ENCODE data around the gene CFAP161. TPM values are rescaled to one million over a fixed set of nuclear protein-coding genes. Genes with fewer than 3 reads are reported as not detected.
"Not testable (repeated sequence)": the region's sequence is repeated elsewhere in the genome, so short reads cannot be mapped to it uniquely, and the experiment has no call there.

Gene CFAP161
- total RNA-seq, 2 experiments from 2014 or later = not detected

DNA sequence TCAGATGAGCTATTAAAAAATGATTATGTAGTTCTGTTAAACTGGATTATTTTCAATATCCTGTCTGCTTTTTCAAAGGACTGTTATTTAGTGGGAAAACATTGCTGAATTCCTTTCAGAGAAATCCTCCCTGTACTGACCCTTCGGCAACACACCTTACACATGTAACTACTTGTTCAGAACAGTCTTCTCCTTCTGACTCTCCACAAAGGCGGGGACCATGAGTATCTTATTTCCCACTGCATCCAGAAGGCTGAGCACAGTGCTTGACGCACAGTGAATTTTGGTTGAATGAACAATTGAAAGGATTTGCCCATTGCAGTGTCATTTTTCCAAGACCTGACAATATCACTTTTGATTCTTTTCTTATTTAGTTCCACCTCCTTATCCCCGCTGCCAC, 23.1 kb upstream of the CFAP161 start:
- Mint-ChIP-seq H3K36me3 (no peaks in the 10 kb centered on the region), H3K4me1 (ENCODE audit: low read depth) (peaks cover 3% of the 10 kb centered on the region), H3K9me3 (no peaks in the 10 kb centered on the region), H3K4me3 (no peak overlapping the region), H3K27ac (no peak overlapping the region), H3K27me3 (peaks cover 25% of the 10 kb centered on the region)
- POLR2A ChIA-PET = no interaction called here
- DNase-seq = no peak
- intact Hi-C loops (cut with micrococcal nuclease) = no loop called here
- CTCF ChIA-PET = interaction anchor here (4.2 kb wide), 1 partner anchor 155 kb away, joined by 44 read pairs; no protein-coding TSS in a partner anchor

DNA sequence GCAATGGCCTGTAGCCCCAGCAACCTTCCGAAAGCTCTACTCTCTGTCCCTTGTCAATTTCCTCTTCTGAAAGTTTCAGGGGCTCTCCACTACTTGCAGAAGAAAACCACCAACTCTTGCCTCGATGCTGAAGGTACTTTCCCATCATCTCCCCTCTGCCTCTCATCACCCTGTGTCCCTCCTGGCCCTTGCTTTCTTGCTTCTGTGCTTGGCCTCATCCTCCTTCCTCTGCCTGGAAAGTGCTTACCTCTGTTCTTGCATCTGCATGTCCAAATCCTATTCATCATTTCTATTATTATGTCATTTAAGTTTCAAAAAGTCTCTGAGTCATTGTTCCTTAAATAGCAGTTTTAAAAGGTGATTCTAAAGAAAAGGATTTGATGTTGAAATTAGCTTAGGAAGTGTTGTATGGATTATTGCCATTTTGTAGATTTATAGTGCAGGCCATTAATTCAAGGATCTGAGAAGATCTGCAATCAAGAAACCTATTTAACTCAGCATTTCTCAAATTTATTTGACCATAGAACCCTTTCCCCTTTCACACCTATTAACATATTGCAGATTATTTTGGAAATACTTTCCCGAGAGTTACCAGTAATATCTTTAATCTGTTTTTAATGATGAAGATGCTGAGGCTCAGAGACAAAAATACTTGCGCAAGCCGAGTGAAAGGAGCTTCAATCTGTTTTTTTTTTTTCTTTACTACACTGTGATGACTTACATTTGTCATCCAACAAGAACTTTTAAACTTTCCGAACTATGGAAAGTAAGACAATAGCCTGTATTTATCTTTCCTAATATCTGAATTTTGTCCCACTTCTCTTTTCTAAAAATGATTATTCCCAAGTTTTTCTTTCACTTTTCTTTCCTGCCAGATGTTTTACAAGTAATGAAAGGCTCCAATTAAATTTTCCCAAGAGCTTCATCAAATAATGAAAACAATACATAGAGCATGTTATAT, 22.3 kb upstream of the CFAP161 start:
- intact Hi-C loops (cut with micrococcal nuclease) = no loop called here
- ChIA-PET POLR2A (no interaction called here), CTCF (interaction anchor here (4.2 kb wide), 1 partner anchor 154 kb away, joined by 44 read pairs; no protein-coding TSS in a partner anchor)
- H3K9me3 Mint-ChIP-seq = no peaks in the 10 kb centered on the region
- no peaks in the 10 kb centered on the region for H3K36me3 Mint-ChIP-seq
- DNase-seq = no peak
- H3K27ac Mint-ChIP-seq = no peak overlapping the region
- H3K4me1 Mint-ChIP-seq (ENCODE audit: low read depth) = peaks cover 3% of the 10 kb centered on the region
- H3K4me3 Mint-ChIP-seq = no peak overlapping the region
- peaks cover 28% of the 10 kb centered on the region for H3K27me3 Mint-ChIP-seq

DNA sequence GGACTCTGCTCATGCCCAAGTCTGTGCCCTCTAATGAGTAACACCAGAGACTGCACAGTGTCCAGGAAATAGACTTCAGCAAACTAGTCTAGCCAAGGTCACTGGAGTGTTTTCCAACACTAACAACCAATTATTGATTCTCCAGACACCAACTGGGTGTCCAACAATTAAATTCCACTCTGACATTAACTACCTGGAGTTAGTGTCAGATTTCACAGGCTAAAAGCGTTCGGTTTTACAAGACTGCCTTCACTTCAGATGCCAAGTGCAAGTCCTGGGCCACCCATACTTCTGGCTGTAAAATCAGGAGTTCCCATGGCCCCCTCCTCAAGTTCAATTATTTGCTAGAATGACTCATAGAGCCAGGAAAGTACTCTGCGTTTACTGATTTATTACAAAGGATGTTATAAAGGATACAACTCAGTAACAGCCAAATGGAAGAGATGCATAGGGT, 20.8 kb upstream of the CFAP161 start:
- CTCF ChIA-PET = interaction anchor here (4.2 kb wide), 1 partner anchor 153 kb away, joined by 44 read pairs; no protein-coding TSS in a partner anchor

DNA sequence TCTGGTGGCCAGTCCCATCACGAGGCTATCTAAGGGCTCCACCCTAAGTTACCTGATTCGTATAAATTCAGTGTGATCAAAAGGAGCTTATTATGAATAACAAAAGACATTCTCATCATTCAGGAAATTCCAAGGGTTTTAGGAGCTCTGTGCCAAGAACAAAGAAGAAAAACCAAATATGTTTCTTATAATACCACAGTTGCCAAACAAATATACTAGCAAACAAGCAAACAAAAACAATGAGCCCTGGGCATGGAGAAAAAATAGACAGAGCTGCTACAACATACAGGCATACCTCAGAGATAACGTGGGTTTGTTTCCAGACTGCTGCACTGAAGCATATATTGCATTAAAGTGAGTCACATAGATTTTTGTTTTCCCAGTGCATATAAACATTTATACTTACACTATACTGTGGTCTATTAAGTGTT, 20.2 kb upstream of the CFAP161 start:
- ChIA-PET POLR2A (interaction anchor here (0.6 kb wide), 1 partner anchor 219 kb away, joined by 3 read pairs; no protein-coding TSS in a partner anchor), CTCF (interaction anchor here (4.2 kb wide), 1 partner anchor 152 kb away, joined by 44 read pairs; no protein-coding TSS in a partner anchor)
- intact Hi-C loops (cut with micrococcal nuclease) = no loop called here
- H3K4me1 Mint-ChIP-seq (ENCODE audit: low read depth) = peaks cover 3% of the 10 kb centered on the region
- H3K27ac Mint-ChIP-seq = no peak overlapping the region
- H3K9me3 Mint-ChIP-seq = no peaks in the 10 kb centered on the region
- H3K4me3 Mint-ChIP-seq = no peak overlapping the region
- DNase-seq = no peak
- H3K27me3 Mint-ChIP-seq = peaks cover 36% of the 10 kb centered on the region
- H3K36me3 Mint-ChIP-seq = no peaks in the 10 kb centered on the region

More for the DNA sequence above, 20.8 kb upstream of the CFAP161 start:
- DNase-seq = no peak
- intact Hi-C loops (cut with micrococcal nuclease) = no loop called here
- Mint-ChIP-seq H3K27ac (no peak overlapping the region), H3K4me3 (no peak overlapping the region), H3K9me3 (no peaks in the 10 kb centered on the region), H3K27me3 (peaks cover 36% of the 10 kb centered on the region), H3K36me3 (no peaks in the 10 kb centered on the region), H3K4me1 (ENCODE audit: low read depth) (peaks cover 3% of the 10 kb centered on the region)
- POLR2A ChIA-PET = interaction anchor here (0.6 kb wide), 1 partner anchor 218 kb away, joined by 3 read pairs; no protein-coding TSS in a partner anchor

DNA sequence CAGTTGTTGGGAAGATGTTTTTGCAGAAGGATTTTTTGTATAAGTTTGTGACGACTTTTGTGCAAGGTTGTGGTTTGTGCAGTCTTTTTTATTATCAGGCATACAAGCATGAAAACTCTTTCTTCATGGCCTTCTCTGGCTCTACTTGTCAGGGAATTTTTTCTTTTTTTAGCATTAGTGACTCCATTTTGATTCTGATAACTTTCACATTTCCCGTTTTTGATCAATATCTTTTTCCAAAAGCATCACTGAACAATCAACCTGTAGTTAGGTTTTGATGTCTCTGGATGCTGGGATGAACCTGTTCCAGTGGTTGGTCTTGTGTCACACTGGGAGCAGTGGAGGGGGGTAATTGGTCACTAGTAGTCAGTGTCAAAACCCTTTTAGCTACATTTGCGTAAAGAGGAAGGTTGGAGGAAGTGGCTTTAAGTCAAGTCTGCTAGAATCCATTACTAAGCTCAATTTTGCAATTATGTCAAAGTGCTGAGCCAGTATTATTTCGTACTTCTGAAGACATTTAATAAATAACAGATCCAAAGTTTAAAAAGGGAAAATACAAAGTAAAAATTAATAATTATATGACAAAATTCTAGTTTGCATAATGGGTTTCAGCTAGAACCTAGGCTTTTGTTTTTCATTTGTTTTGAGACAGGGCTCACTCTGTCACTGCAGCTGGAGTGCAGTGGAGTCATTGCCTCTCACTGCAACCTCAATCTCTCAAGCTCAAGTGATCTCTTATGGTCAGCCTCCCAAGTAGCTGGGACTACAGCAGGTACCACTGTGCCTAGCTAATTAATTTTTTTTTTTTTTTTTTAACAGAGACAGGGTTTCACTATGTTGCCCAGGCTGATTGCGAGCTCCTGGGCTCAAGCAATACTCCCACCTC, 18.8 kb upstream of the CFAP161 start:
- H3K36me3 Mint-ChIP-seq = no peaks in the 10 kb centered on the region
- CTCF ChIA-PET = interaction anchor here (0.6 to 4.6 kb wide), 4 partner anchors 9 to 151 kb away, joined by 3 to 38 read pairs (median 6); no protein-coding TSS in a partner anchor
- H3K4me1 Mint-ChIP-seq (ENCODE audit: low read depth) = peaks cover 3% of the 10 kb centered on the region

DNA sequence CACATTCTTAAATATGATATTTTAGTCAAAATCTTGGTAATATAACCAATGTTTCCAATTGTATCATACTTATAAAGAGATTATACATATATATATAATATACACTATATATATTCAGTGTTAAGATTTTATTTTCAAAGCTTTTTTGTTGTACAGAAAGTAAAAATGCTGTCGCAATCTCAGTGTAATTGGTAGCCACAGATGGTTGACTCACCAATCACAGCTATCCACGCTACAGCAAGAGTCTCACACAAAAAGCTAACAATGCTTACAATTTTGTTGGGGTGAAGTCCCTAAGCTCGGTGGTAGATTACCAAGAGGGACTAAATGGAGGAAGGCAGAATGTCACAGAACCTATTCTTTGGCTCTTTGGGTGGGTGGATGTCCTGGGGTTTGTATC, 16.9 kb upstream of the CFAP161 start:
- ChIA-PET POLR2A (no interaction called here), CTCF (interaction anchor here (1.9 to 4.6 kb wide), 3 partner anchors 9 to 149 kb away, joined by 8 to 38 read pairs (median 10); no protein-coding TSS in a partner anchor)
- no peak for DNase-seq
- intact Hi-C loops (cut with micrococcal nuclease) = no loop called here
- no peak overlapping the region for H3K4me3 Mint-ChIP-seq
- H3K4me1 Mint-ChIP-seq (ENCODE audit: low read depth) = no peaks in the 10 kb centered on the region
- H3K36me3 Mint-ChIP-seq = no peaks in the 10 kb centered on the region
- no peak overlapping the region for H3K27ac Mint-ChIP-seq
- no peaks in the 10 kb centered on the region for H3K9me3 Mint-ChIP-seq
- H3K27me3 Mint-ChIP-seq = peaks cover 32% of the 10 kb centered on the region

More for the DNA sequence above, 18.8 kb upstream of the CFAP161 start:
- POLR2A ChIA-PET = no interaction called here
- Mint-ChIP-seq H3K4me3 (no peak overlapping the region), H3K9me3 (no peaks in the 10 kb centered on the region), H3K27me3 (peaks cover 37% of the 10 kb centered on the region), H3K27ac (no peak overlapping the region)
- intact Hi-C loops (cut with micrococcal nuclease) = no loop called here
- no peak for DNase-seq

DNA sequence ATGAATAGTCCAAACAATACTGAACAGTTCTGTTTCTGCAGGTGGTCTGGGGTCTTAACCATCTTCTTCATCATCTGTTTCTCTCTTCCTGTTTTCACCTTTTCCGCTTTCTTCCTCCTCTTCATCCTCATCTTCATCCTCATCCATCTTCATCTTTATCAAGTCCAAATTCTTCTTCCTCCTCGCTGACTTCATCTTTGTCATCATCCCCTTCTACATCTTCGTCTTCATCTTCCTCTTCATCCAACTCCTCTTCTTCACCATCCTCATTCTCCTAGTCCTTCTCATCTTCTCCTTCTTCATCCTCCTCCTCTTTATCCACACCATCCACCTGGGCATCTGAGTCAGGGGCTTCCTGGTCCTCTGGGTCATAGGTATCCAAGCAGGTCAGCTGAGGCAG, 16.5 kb upstream of the CFAP161 start:
- CTCF ChIA-PET = interaction anchor here (1.9 to 4.6 kb wide), 3 partner anchors 9 to 148 kb away, joined by 8 to 38 read pairs (median 10); no protein-coding TSS in a partner anchor
- H3K36me3 Mint-ChIP-seq = no peaks in the 10 kb centered on the region
- H3K4me1 Mint-ChIP-seq (ENCODE audit: low read depth) = no peaks in the 10 kb centered on the region
- no peak overlapping the region for H3K27ac Mint-ChIP-seq
- no peak for DNase-seq
- H3K9me3 Mint-ChIP-seq = no peaks in the 10 kb centered on the region
- peaks cover 32% of the 10 kb centered on the region for H3K27me3 Mint-ChIP-seq
- intact Hi-C loops (cut with micrococcal nuclease) = no loop called here
- POLR2A ChIA-PET = no interaction called here
- H3K4me3 Mint-ChIP-seq = no peak overlapping the region

DNA sequence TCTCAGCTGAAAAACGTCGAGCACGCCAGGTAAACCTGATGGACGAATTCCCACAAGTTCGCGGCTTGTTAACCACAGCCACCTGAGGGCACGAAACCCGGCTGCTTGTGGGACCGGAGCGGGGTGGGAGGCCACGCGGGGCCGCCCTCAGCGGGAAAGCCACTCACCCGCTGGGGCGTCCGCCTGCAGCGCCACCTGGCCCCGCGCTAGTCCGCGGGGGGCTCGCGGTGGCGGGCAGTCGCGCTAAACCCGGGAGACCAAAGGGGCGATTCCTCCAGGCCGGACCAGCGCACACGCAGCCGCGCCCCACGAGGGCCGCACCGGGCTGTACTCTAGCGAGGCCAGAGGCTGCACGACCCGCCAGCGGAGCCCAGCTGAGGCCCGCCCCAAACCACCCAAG, 15.7 kb upstream of the CFAP161 start:
- H3K4me3 Mint-ChIP-seq = no peak overlapping the region
- intact Hi-C loops (cut with micrococcal nuclease) = no loop called here

DNA sequence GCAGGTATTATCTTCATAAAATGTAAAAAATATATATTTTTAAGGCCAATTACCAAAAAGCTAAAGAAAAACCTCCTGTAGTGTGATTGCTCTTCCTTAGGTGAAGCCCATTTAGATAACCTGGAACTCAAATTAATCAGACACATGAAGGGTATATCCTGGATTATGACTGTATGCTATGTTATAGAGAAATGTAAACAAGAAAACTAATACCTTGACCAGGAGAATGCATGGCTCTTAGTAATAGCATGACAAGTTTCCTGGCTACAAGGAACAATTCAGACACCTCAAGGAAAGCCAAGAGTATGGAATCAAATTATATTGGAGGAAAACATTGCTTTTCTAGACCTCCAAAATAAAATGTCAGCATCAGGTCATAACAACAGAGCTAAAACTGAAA, 14.0 kb upstream of the CFAP161 start:
- H3K27ac Mint-ChIP-seq = no peak overlapping the region
- H3K4me3 Mint-ChIP-seq = no peak overlapping the region
- ChIA-PET POLR2A (no interaction called here), CTCF (no interaction called here)
- H3K4me1 Mint-ChIP-seq (ENCODE audit: low read depth) = no peaks in the 10 kb centered on the region
- H3K9me3 Mint-ChIP-seq = no peaks in the 10 kb centered on the region
- intact Hi-C loops (cut with micrococcal nuclease) = no loop called here
- peaks cover 37% of the 10 kb centered on the region for H3K27me3 Mint-ChIP-seq
- DNase-seq = no peak
- no peaks in the 10 kb centered on the region for H3K36me3 Mint-ChIP-seq

More for the DNA sequence above, 15.7 kb upstream of the CFAP161 start:
- POLR2A ChIA-PET = no interaction called here
- CTCF ChIA-PET = interaction anchor here (1.9 to 4.6 kb wide), 3 partner anchors 10 to 148 kb away, joined by 8 to 38 read pairs (median 10); no protein-coding TSS in a partner anchor
- Mint-ChIP-seq H3K4me1 (ENCODE audit: low read depth) (no peaks in the 10 kb centered on the region), H3K27ac (no peak overlapping the region), H3K36me3 (no peaks in the 10 kb centered on the region), H3K9me3 (no peaks in the 10 kb centered on the region), H3K27me3 (peaks cover 34% of the 10 kb centered on the region)
- no peak for DNase-seq

DNA sequence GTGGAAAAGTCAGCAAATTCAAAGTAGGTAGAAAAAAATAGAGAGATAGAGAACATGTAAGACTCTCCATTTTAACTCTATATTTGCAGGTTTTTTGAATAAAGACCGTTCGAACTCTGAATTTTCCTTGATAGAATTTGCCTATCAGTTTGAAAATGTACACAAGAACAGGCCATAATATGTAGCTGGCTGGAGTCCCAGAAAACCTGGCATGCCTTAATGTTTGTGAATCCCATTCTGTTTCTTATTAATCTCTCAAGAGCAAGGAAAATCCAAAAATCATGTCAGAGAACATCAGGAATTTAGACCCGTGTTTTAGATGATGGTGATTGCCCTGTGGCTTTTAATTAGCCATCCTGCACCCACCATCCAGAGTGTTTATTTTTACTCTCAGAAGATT, 7.2 kb upstream of the CFAP161 start:
- ChIA-PET POLR2A (no interaction called here), CTCF (interaction anchor here (2.1 kb wide), 1 partner anchor 18 kb away, joined by 7 read pairs; no protein-coding TSS in a partner anchor)
- intact Hi-C loops (cut with micrococcal nuclease) = no loop called here
- H3K4me3 Mint-ChIP-seq = no peak overlapping the region
- H3K4me1 Mint-ChIP-seq (ENCODE audit: low read depth) = no peaks in the 10 kb centered on the region
- peaks cover 11% of the 10 kb centered on the region for H3K36me3 Mint-ChIP-seq
- peaks cover 5% of the 10 kb centered on the region for H3K9me3 Mint-ChIP-seq
- no peak for DNase-seq
- H3K27ac Mint-ChIP-seq = no peak overlapping the region
- peaks cover 48% of the 10 kb centered on the region for H3K27me3 Mint-ChIP-seq

DNA sequence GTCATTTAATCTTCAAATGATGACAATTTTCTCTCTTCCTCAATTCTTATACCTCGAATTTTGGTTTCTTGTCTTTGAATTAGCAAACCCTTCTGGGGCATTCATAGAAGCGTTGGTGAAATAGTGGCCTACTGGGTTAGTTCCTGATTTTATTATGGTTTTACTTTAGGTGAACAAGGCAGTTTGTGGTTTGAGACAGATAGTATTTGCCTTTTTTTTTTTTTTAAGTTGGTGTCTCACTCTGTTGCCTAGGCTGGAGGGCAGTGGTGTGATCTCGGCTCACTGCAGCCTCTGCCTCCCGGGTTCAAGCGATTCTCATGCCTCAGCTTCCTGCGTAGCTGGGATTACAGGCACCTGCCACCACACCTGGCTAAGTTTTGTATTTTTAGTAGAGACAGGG, 7.4 kb downstream of the CFAP161 start:
- H3K27ac Mint-ChIP-seq; POLR2A ChIA-PET; H3K9me3 Mint-ChIP-seq; intact Hi-C loops (cut with micrococcal nuclease); H3K4me1 Mint-ChIP-seq (ENCODE audit: low read depth); H3K36me3 Mint-ChIP-seq; CTCF ChIA-PET; H3K4me3 Mint-ChIP-seq; DNase-seq: not testable (repeated sequence)
- H3K27me3 Mint-ChIP-seq = peaks cover 23% of the 10 kb centered on the region

Data from activated CD4-positive, alpha-beta memory T cell treated with anti-CD3 and anti-CD28 coated beads for 36 hours (primary cell).